ENCODE data around the gene SGPP1. TPM values are rescaled to one million over a fixed set of nuclear protein-coding genes. Genes with fewer than 3 reads are reported as not detected.
A peak's percentile ranks its signal among the peaks of the same experiment; 100 is the strongest.
"Not testable (repeated sequence)": the region's sequence is repeated elsewhere in the genome, so short reads cannot be mapped to it uniquely, and the experiment has no call there.

Gene SGPP1
- total and polyA plus RNA-seq, 5 experiments from 2014 or later: 9.2 to 16.6 (median 14.5) TPM

DNA sequence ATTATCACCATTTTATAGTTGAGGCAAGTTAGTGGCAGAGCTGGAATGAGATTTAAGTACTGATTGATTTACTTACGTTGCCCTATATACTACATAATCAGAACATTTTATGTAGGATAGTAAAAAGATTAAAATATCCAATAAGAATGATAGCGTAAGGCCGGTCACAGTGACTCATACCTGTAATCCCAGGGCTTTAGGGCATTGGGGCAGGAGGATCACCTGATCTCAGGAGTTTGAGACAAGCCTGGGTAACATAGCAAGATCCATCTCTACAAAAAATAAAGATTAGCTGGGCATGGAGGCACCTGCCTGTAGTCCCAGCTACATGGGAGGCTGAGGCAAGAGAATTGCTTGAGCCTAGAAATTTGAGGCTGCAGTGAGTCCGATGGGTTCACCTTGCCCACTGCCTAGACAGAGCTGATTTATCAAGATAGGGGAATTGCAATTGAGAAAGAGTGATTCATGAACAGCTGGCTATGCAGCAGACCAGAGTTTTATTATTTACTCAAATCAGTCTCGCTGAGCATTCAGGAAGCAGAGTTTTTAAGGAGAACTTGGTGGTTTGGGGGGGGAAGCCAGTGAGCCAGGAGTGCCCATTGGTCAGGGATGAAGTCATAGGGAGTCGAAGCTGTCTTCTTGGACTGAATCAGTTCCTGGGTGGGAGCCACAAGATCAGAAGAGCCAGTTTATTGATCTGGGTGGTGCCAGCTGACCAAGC, 24.7 kb upstream of the SGPP1 start:
- H3K4me1 Mint-ChIP-seq: peaks cover 0 to 5% (median 0%) of the 10 kb centered on the region in 4 donors
- POLR2A ChIA-PET: interaction anchor here (0.9 kb wide), 1 partner anchor 10 kb away, joined by 3 read pairs; no protein-coding TSS in a partner anchor

DNA sequence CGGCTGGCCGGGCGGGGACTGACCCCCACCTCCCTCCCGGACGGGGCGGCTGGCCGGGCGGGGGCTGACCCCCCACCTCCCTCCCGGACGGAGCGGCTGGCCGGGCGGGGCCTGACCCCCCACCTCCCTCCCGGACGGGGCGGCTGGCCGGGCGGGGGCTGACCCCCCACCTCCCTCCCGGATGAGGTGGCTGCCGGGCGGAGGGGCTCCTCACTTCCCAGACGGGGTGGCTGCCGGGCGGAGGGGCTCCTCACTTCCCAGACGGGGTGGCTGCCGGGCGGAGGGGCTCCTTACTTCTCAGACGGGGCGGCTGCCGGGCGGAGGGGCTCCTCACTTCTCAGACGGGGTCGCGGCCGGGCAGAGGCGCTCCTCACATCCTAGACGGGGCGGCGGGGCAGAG, 23.2 kb upstream of the SGPP1 start:
- H3K36me3 Mint-ChIP-seq, H3K27ac Mint-ChIP-seq, H3K9me3 Mint-ChIP-seq, ATAC-seq, H3K4me3 Mint-ChIP-seq, H3K27me3 Mint-ChIP-seq, POLR2A ChIA-PET, DNase-seq: not testable (repeated sequence)
- H3K4me1 Mint-ChIP-seq: peaks cover 0 to 13% (median 4%) of the 10 kb centered on the region in 4 donors

More for the DNA sequence above, 24.7 kb upstream of the SGPP1 start:
- DNase-seq (no peak), ATAC-seq (no peak)
- no peaks in the 10 kb centered on the region for H3K36me3 Mint-ChIP-seq
- H3K4me3 Mint-ChIP-seq: no peak overlapping the region
- no peaks in the 10 kb centered on the region for H3K9me3 Mint-ChIP-seq
- peak overlapping the region in 1 of 10 donors; percentile 38 for H3K27ac Mint-ChIP-seq
- H3K27me3 Mint-ChIP-seq: no peaks in the 10 kb centered on the region

DNA sequence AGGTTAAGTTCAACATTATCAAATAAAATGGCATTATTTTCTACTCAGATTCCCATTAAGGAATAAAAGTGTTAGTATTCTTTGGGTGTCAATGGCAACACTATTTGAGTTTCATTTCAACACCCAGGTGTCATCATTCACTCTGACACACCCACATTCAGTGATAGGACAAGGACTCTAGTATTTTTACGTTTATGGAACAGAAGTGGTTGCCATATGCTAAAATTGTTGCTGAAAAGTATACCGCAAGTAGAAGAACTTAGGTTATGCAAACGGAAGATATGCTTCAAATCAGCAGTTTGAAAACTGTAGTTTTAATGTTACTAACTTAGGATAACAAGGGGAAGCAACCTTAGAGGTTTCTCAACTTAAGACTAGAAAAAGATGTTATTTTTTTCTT, 20.0 kb upstream of the SGPP1 start:
- POLR2A ChIA-PET: interaction anchor here (0.7 kb wide), 1 partner anchor 821 kb away, joined by 3 read pairs; no protein-coding TSS in a partner anchor
- no peaks in the 10 kb centered on the region for H3K36me3 Mint-ChIP-seq
- DNase-seq: no peak
- H3K4me3 Mint-ChIP-seq: no peak overlapping the region
- no peaks in the 10 kb centered on the region for H3K9me3 Mint-ChIP-seq
- no peaks in the 10 kb centered on the region for H3K27me3 Mint-ChIP-seq
- H3K4me1 Mint-ChIP-seq: peaks cover 6 to 23% (median 15%) of the 10 kb centered on the region in 4 donors
- H3K27ac Mint-ChIP-seq: peak overlapping the region in 1 of 10 donors; percentile 11
- no peak for ATAC-seq

DNA sequence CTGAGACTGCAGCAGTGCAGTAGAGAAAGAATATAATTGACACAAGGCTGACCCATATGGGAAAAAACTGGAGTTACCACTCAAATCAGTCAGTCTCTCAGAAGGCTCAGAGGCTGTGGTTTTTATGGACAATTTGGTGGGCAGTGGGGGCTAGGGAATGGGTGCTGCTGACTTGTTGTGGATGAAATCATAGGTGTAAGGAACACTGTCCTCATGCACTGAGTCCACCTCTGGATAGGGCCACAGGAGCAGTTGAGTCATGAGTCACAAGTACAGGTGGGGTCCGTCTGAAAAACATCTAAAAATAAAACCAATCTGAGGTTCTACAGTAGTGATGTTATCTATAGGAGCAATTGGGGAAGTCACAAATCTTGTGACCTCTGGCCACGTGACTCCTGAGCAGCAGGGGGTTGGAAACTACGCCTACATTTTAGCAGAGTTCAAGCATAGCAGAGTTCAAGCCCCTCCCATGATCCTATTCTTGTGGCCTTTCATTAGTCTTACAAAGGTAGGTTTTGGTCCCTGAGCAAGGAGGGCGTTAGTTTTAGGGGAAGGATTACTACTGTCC, 18.1 kb upstream of the SGPP1 start:
- H3K4me3 Mint-ChIP-seq: peak overlapping the region in 3 of 10 donors; percentile 24 to 40 (median 33)
- POLR2A ChIA-PET: no interaction called here
- peaks cover 6 to 21% (median 15%) of the 10 kb centered on the region in 4 donors for H3K4me1 Mint-ChIP-seq

DNA sequence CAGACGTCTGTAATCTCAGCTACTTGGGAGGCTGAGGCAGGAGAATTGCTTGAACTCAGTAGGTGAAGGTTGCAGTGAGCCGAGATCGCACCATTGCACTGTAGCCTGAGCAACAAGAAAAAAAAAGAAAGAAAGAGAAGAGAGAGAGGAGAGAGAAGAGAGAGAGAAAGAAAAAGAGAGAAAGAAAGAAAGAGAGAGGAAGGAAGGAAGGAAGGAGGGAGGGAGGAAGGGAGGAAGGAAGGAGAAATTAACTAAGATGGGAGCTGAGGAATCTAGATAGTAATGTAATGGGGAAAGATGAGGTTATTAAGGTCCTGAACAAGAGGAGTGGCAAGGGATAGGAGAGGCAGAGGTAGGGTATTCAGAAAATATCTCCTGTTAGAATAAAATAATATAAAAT, 17.4 kb upstream of the SGPP1 start:
- Mint-ChIP-seq H3K4me3 (no peak overlapping the region), H3K36me3 (no peaks in the 10 kb centered on the region), H3K4me1 (peaks cover 6 to 21% (median 15%) of the 10 kb centered on the region in 4 donors), H3K27me3 (no peaks in the 10 kb centered on the region), H3K9me3 (no peaks in the 10 kb centered on the region), H3K27ac (peak overlapping the region in 7 of 10 donors; percentile 19 to 89 (median 69))
- ATAC-seq: no peak
- no peak for DNase-seq
- POLR2A ChIA-PET: no interaction called here

More for the DNA sequence above, 18.1 kb upstream of the SGPP1 start:
- no peaks in the 10 kb centered on the region for H3K27me3 Mint-ChIP-seq
- peak overlapping the region in 6 of 10 donors; percentile 66 to 89 (median 82) for H3K27ac Mint-ChIP-seq
- DNase-seq (peak in 1 of 10 donors; percentile 21), ATAC-seq (peak; percentile 49 to 78)
- no peaks in the 10 kb centered on the region for H3K36me3 Mint-ChIP-seq
- no peaks in the 10 kb centered on the region for H3K9me3 Mint-ChIP-seq

DNA sequence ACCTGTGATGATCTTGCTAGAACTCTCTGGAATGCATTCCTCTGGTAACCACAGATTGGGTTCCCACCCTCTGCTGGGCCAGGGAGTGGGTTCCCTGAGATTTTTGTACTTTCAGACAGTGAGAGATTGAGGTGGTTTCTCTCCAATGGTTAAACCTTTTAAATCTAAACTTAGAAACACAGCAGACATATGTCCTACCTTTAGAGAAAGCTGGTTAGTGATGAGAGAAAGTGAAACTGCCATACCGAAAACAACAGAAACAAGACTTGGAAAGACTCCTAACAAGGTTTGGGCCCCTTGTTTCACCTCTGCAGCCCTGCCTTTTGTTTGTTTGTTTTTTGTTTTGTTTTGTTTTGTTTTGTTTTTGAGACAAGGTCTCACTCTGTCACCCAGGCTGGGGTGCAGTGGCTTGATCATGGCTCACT, 9.7 kb upstream of the SGPP1 start:
- DNase-seq: no peak
- Mint-ChIP-seq H3K4me3 (peak overlapping the region; percentile 24 to 76 (median 58)), H3K36me3 (no peaks in the 10 kb centered on the region), H3K27me3 (no peaks in the 10 kb centered on the region), H3K9me3 (no peaks in the 10 kb centered on the region), H3K4me1 (peaks cover 2 to 14% (median 11%) of the 10 kb centered on the region in 4 donors), H3K27ac (peak overlapping the region in 9 of 10 donors; percentile 25 to 90 (median 81))
- POLR2A ChIA-PET: interaction anchor here (0.5 to 0.6 kb wide), 2 partner anchors 17 to 230 kb away, joined by 3 read pairs; no protein-coding TSS in a partner anchor
- no peak for ATAC-seq

DNA sequence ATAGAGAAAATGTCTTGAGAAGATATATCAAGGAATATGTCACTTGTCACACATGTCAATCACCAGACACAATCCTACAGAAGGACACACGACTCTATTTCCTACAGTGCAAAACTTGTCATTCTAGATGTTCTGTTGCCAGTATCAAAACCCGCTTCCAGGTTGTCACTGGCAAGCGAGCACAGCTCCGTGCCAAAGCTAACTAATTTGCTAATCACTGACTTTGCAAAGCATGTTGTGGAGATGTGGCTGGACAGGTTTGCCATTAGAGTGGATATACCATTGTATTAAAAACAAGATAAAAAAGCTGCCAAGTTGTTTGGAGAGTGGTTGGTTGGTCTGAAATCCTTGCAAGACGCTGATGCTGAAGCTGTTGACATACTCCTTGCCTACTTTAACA, 7.9 kb upstream of the SGPP1 start:
- Mint-ChIP-seq H3K9me3 (no peaks in the 10 kb centered on the region), H3K4me1 (peaks cover 2 to 14% (median 11%) of the 10 kb centered on the region in 4 donors), H3K4me3 (no peak overlapping the region), H3K27me3 (no peaks in the 10 kb centered on the region), H3K36me3 (no peaks in the 10 kb centered on the region), H3K27ac (no peak overlapping the region)
- POLR2A ChIA-PET: no interaction called here
- no peak for ATAC-seq
- no peak for DNase-seq

DNA sequence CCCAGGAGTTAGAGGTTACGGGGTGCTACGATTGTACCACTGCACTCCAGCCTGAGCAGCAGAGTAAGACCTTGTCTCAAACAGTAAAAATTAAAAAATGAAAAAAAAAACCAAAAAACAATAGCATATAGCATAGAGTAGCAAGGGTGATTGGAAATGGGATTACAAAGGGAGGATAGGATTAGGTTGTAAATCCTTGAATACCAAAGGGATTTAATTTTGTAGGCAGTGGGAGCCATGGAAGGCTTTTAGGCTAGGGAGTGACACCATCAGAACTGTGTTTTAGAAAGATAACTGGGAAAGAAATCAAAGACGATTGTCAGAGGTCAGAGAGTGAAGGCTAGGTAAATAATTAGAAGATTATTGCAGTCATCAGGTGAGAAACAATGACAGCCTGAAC, 2.8 kb upstream of the SGPP1 start:
- H3K27me3 Mint-ChIP-seq: no peaks in the 10 kb centered on the region
- H3K4me1 Mint-ChIP-seq: peaks cover 16 to 22% (median 19%) of the 10 kb centered on the region in 4 donors
- H3K9me3 Mint-ChIP-seq: no peaks in the 10 kb centered on the region
- DNase-seq (no peak), ATAC-seq (no peak)
- H3K27ac Mint-ChIP-seq: peak overlapping the region in 5 of 10 donors; percentile 28 to 85 (median 47)
- peaks cover 0 to 5% (median 3%) of the 10 kb centered on the region in 3 donors for H3K36me3 Mint-ChIP-seq
- POLR2A ChIA-PET: interaction anchor here (0.9 kb wide), 1 partner anchor 89 kb away, joined by 3 read pairs; the partner anchor contains the start of gene WDR89
- H3K4me3 Mint-ChIP-seq: no peak overlapping the region

DNA sequence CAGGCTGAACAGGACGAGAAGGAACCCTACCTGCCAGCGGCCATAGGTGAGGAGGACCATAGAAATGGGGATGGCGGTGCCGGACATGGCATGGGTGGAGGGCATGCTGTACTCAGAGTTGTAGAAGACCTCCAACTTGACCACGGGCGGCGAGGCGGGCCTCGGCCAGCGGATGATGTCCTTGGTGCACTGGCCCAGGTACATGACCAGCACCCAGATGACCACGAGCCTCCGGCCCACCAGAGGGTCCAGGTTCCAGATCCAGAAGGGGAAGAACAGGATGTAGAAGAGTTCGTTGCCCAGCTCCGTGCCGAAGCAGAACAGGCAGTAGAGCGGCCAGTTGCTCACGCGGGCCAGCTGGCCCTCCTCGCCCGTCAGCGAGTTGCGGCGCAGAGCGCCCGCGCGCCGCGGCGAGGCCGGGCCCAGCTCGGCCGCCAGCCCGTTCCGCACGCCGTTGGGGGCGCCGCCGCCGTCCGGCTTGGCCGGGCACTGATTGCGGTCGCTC, 582 bp downstream of the SGPP1 start:
- Mint-ChIP-seq H3K27ac (peak overlapping the region; percentile 95 to 98 (median 97)), H3K36me3 (peaks cover 2 to 5% (median 3%) of the 10 kb centered on the region in 3 donors), H3K27me3 (no peaks in the 10 kb centered on the region), H3K4me1 (peaks cover 25 to 44% (median 43%) of the 10 kb centered on the region in 4 donors), H3K4me3 (peak overlapping the region; percentile 96 to 99 (median 99)), H3K9me3 (no peaks in the 10 kb centered on the region)
- DNase-seq: peak in 3 of 10 donors; percentile 16 to 33 (median 30)
- POLR2A ChIA-PET: interaction anchor here (0.6 to 6.6 kb wide), 11 partner anchors 9 to 1862 kb away, joined by 3 to 94 read pairs (median 6); partner anchors contain the start of genes PPP2R5E and WDR89
- peak; percentile 24 to 45 for ATAC-seq

DNA sequence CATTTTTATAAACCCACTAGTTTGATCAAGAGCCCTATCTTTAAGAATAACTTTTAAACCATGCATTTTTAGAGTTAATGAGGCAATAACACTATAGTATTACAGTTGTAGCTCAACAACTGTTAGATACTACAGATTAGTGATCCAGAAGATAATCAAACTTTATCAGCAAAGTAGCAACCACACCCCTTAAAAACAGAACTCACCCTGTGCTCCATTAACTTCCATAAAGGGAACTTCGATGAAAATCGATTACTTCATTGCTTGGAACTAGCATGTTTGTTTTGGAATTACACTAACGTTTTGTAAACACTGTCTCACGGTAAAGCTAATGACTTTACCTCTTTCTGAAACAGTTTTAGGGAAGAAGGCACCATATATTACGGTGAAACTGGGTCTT, 1.4 kb downstream of the SGPP1 start:
- H3K27me3 Mint-ChIP-seq: no peaks in the 10 kb centered on the region
- no peak for ATAC-seq

DNA sequence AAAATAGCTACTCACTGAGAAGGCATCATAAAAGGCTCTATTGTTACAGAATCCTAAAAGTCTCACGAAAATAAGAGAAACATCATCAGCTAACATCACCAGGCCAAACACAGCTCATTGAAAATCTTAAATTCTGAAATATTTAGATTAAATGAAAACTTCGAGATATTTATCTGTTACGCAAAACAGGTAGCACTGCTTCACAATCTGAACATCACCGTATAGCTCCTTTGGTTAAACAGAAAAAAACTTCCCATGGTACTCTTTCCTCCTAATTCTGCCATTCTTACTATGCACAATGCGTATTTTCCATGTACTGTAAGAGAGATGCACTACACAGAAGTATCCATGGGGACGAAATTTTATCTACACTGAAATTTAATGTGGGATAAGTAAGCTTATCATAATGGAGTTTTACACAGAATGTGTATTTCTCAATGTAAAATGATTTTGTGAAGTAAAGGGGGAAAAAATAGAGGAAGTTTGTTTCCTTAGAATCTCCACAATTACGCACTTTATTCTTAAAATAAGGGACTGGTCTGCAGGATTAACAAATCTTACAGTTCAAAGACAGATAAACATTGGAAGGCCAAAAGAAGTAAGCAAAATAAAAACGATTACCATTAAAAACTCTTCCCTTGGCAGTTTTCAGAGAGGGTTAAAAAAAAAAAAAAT, 1.9 kb downstream of the SGPP1 start:
- Mint-ChIP-seq H3K9me3 (no peaks in the 10 kb centered on the region), H3K4me1 (peaks cover 25 to 46% (median 44%) of the 10 kb centered on the region in 4 donors), H3K4me3 (peak overlapping the region; percentile 96 to 99 (median 99)), H3K27ac (peak overlapping the region in 9 of 10 donors; percentile 3 to 98 (median 97)), H3K27me3 (no peaks in the 10 kb centered on the region), H3K36me3 (peaks cover 5 to 9% (median 9%) of the 10 kb centered on the region in 3 donors)
- ATAC-seq (no peak), DNase-seq (no peak)
- POLR2A ChIA-PET: interaction anchor here (0.5 to 6.6 kb wide), 8 partner anchors 8 to 124 kb away, joined by 3 to 94 read pairs (median 4); partner anchors contain the start of gene WDR89

More for the DNA sequence above, 1.4 kb downstream of the SGPP1 start:
- Mint-ChIP-seq H3K4me1 (peaks cover 25 to 44% (median 43%) of the 10 kb centered on the region in 4 donors), H3K4me3 (peak overlapping the region; percentile 96 to 99 (median 99)), H3K9me3 (no peaks in the 10 kb centered on the region), H3K27ac (peak overlapping the region in 9 of 10 donors; percentile 36 to 98 (median 97)), H3K36me3 (peaks cover 3 to 5% (median 5%) of the 10 kb centered on the region in 3 donors)
- DNase-seq: no peak
- POLR2A ChIA-PET: interaction anchor here (0.6 to 6.6 kb wide), 5 partner anchors 8 to 115 kb away, joined by 4 to 94 read pairs (median 16); partner anchors contain the start of gene WDR89

DNA sequence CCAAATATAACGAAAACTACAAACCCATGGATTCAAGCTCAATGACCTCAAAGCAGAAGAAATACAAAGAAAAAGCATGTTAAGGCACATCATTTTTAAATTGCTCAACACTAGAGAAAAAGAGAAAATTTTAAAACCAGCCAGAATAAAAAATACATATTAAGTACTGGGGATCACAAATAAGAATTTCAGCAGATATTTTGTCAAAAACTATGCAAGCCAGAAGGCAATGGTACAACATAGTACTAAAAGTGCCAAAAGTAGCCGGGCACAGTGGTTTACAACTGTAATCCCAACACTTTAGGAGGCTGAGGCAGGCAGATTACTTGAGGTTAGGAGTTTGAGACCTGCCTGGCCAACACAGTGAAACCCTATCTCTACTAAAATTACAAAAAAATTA, 10.2 kb downstream of the SGPP1 start:
- H3K4me3 Mint-ChIP-seq: no peak overlapping the region

More for the DNA sequence above, 10.2 kb downstream of the SGPP1 start:
- Mint-ChIP-seq H3K9me3 (peaks cover 0 to 28% (median 11%) of the 10 kb centered on the region in 9 donors), H3K4me1 (peaks cover 9 to 27% (median 22%) of the 10 kb centered on the region in 4 donors), H3K36me3 (peaks cover 7 to 48% (median 35%) of the 10 kb centered on the region in 3 donors), H3K27me3 (no peaks in the 10 kb centered on the region), H3K27ac (peak overlapping the region in 1 of 10 donors; percentile 43)
- POLR2A ChIA-PET: interaction anchor here (0.6 to 1.4 kb wide), 5 partner anchors 8 to 78 kb away, joined by 3 to 7 read pairs (median 4); no protein-coding TSS in a partner anchor
- ATAC-seq (no peak), DNase-seq (peak in 2 of 10 donors; percentile 31 to 43)

All from naive thymus-derived CD8-positive, alpha-beta T cell (primary cell).